CD4-positive, alpha-beta T cell treated with Interleukin-1 beta for 1 hour (primary cell): Measurements from ENCODE around the gene PLCB1.

Experiments used
- DNase-seq, 2 donors: peaks; one replicate each; pipeline ENCODE4 v3.0.0-alpha.2; 2020 to 2022

Gene PLCB1

GRCh38 chr20:8870652-8871051, 738.6 kb downstream of the PLCB1 start:
- DNase-seq = no peak

- no peak for DNase-seq
These were observed 742.4 kb downstream of the PLCB1 start for GRCh38 chr20:8874437-8874836.

DNA sequence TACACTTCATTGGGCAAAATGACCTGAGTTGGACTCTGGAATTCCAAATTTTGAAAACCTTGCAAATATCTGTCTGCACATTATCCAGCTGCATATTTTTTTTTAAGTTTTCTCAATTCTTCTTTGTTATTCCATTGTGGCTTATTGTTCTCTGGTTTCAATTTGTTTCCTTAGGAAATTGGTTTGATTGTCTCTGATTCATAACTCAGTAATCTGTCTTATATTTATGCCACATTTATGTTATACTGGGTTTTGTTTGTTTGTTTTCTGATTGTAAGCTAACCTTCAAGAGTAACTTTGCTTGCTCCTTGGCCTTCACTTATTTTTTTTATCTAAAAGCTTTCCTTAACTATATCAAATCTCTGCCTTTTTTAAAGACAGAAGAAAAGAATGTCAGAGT, 743.5 kb downstream of the PLCB1 start:
- no peak for DNase-seq

DNA sequence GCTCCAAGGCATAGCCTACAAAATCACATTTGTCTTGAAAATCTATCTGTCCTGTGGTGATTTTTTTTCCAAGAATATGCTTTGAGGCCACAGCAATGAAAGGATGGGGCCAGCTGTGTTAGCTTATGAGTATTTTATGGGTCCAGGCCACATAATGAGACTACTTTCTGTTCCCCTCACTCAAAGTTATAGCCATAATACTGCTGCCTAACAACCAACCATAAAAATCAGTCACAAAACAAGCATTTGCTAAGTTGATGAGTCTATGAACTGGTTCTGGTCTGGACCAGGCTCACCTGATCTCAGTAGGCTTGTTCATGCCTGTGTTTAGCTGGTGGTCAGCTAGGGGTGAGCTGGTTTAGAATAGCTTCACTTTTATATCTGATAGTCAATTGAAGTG, 744.3 kb downstream of the PLCB1 start:
- no peak for DNase-seq

GRCh38 chr20:8877294-8877693, 745.2 kb downstream of the PLCB1 start:
- DNase-seq = no peak

DNA sequence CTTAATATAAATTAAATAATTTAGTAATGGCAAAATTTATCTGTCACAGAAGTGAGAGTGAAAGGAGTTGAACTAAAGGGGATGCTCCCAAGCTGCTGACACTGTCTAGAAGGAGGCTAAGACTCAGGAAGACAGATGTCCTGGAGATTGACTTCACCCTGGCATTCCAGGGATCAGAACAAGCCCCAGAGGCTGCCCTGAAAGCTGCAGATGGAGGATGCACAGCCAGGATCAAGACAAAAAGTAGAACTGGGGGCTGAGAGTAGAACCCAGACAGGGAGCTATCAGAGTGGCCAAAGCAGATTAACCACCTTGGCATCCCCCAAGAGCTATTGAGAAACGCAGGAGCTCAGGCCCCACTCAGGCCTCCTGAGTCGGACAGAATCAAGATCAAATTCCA, 747.6 kb downstream of the PLCB1 start:
- DNase-seq = no peak

- DNase-seq = no peak
These were observed 748.2 kb downstream of the PLCB1 start for GRCh38 chr20:8880085-8880853.

GRCh38 chr20:8891039-8891438, 759.0 kb downstream of the PLCB1 start:
- no peak for DNase-seq

DNA sequence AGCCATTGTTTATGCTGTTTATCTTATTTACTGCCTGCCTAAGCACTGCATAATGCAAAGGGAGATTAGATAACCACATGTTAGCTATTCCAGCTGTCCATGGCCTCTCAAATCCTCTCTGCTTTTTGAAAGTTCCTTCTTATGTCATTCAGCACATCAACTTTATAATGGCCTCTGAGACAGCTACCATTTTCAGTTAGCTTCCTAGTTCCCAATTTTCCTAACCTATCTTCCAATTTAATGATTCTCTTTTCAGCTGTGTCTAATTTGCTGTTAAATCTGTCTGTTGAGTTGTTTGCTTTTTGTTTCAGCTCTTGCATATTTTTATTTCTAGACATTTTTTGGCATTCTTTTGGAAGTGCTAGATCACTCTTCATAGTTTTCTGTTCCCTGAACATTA, 763.4 kb downstream of the PLCB1 start:
- DNase-seq = no peak

GRCh38 chr20:8898823-8899222, 766.8 kb downstream of the PLCB1 start:
- no peak for DNase-seq

GRCh38 chr20:8901237-8902025, 769.4 kb downstream of the PLCB1 start:
- DNase-seq = no peak

DNA sequence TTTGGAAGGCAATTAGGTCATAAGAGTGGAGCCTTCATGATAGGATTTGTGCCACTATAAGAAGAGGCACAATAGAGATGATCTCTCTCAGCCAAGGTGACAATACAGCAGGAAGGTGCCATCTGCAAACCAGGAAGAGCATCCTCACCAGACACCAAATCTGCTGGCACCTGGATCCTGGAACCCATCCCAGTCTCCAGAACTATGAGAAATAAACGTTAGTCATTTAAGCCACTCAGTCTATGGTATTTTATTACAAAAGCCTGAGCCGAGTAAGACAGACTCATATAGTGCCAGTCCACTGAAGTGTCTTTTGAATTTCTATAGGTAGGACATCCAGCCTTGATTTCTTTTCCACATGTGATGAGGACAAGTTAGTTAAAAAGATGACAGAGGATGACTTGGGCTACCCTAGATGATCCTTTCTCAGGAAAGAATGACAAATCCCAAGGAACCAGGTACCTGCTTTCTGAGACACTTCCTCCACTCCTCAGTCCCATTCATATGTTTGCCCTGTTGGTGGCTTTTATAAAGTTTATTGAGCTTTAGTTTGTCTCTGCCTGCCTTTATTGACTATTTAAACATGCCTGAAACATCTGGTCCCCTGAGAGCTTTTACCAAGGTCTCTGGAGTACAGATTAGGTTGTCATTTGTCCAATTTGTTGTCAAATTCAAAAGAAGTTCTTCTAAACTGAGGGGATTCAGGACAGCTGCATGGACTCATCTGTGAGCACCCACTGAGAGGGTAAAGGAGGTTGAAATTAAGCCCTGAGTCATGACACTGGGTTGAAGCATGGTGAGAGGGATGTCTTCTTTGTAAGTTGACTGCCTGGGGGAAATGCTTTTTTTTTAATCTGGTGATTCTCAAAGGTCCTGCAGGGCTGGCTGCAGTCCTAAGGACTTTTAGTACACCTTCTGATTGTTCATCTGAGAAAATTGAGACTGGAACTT, 771.9 kb downstream of the PLCB1 start:
- no peak for DNase-seq

- no peak for DNase-seq
These were observed 777.5 kb downstream of the PLCB1 start for GRCh38 chr20:8909596-8909995.

DNA sequence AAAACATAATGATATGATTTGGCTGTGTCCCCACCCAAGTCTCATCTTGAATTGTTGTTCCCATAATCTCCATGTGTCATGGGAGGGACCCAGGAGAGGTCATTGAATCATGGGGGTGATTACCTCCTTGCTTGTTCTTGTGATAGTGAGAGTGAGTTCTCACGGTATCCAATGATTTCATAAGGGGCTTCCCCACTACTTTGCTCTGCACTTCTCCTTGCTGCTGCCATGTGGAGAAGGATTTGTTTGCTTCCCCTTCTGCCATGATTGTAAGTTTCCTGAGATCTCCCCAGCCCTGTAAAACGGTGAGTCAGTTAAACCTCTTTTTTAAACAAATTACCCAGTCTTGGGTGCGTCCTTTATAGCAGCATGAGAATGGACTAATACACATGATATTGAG, 780.0 kb downstream of the PLCB1 start:
- no peak for DNase-seq

DNA sequence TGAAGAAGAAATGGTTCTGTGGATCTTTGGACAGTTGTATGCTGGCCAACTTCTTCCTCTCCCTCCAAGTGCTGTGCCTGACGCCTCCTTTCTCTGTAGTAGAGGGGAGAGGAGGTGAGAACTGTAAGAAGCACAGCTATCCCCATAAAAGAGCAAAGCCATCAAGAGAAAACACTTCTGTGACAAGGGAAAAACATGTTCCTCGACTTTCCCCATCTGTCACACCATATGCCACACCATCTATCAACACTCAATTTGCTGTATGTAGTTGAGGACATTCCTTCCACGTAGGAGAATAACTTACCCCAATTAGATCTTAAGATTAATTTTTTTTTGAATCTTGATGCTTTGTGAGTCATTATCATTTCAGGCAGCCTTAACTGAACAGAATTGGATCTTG, 780.7 kb downstream of the PLCB1 start:
- no peak for DNase-seq

DNA sequence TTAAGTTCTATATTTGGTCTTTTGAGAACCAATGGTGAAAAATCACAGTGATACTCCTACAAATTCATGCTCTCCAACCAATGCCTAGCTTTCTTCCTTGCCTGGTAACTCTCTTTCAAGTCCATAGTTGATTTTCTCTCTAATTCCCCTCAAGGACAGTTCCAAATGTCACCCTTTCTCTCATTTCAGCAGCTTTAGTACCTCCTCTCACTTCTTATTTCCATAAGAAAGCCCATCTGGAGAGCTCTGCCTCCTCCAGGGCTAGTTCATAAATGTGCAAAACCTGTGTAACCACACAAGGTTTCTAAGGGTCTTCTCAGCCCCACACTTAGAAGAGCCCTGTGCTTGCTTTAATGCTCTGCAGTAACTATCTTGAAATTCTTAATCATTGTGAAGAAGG, 781.4 kb downstream of the PLCB1 start:
- DNase-seq = no peak

- no peak for DNase-seq
These were observed 782.4 kb downstream of the PLCB1 start for GRCh38 chr20:8914421-8914820.

DNA sequence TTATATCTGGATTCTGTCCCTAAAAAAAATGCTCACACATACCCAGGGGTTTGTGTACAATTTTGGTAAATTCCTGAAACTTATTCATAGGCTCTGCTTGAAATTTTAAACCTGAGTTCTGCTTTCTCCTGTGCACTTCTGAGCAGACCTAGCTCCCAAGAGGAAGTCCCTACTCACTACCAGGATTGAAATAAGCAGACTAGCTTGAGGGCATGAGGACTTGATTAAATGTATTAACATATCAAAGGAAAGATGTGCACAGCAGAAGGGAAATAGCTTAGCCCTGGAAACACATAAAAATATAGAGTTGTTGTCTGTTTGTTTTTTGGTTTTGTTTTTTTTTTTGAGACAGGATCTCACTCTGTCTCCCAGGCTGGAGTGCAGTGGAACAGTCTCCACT, 785.0 kb downstream of the PLCB1 start:
- DNase-seq = no peak

- DNase-seq = no peak
These were observed 786.1 kb downstream of the PLCB1 start for GRCh38 chr20:8918145-8918544.

DNA sequence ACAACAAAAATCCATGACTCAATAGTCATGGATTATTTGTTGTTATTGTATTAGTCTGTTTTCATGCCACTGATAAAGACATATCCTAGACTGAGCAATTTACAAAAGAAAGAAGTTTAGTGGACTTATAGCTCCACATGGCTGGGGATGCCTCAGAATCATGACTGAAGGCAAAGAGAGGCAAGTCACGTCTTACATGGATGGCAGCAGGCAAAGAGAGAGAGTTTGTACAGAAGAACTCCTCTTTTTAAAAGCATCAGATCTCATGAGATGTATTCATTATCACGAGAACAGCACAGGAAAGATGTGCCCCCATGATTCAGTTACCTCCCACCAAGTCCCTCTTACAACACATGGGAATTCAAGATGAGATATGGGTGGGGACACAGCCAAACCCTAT, 792.5 kb downstream of the PLCB1 start:
- no peak for DNase-seq

- DNase-seq = no peak
These were observed 798.7 kb downstream of the PLCB1 start for GRCh38 chr20:8930726-8931125.

DNA sequence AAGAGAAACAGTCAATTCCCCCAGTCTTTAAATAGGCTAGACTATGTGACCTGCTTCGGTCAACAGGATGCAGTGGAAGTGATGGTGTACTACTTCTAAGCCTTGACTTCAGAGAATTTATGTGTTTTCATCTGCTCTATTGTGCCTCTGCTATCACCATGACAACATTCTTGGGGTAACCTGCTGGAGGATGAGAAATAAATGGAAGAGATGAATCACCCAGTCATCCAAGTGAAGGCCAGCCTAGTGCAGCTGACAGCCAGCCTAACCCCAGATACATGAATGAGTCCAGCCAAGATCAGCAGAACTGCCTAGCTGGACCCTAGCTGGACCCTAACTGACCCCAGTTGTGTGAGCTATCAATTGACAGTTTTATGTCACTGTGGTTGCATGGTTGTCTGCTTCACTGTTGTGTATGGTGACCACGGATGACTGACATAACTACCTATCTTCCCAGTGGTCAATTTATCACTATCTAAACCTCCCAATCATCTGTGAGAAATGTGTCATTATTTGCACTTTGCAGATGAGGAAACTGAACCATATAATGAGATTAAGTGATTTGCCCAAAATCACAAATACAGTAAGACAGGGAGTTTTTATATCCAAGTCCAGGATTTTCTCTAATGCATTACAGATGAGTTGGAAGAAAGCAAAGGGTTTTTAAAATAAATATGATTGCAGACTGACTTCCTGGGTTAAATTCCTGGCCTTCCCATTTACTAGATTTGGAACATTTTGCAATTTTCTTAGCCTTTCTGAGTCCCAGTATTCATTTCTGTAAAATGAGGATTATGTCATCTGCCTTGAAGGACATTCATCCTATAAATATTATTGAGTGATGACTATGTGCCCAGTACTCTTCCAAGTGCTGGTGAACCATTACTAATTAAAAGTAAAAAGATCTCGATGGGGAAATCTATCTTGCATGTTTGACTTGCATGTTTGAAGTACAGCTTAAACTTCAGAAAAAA, 800.4 kb downstream of the PLCB1 start:
- DNase-seq = no peak
